OCI-LY7 (cell line): Measurements from ENCODE around the gene PDE9A.

Experiments used
- EZH2phosphoT487 ChIP-seq: fragments of 200-600 bp; sonication (generic); IDR thresholded peaks from 2 replicates; pipeline ENCODE4 v1.6.1; 2018; ENCODE audit warnings: low read depth, borderline replicate concordance, mild to moderate bottlenecking, mixed run types, antibody characterized with exemption, low read length, moderate library complexity, mixed read lengths
- TF ChIP-seq, protein P1 (sequence below): fragments of 200-600 bp; sonication (generic); conservative IDR thresholded peaks from 2 replicates; pipeline ENCODE4 v1.5.1; 2014; ENCODE audit warnings: mild to moderate bottlenecking, antibody characterized with exemption, low read length, moderate library complexity, mixed read lengths

- TF ChIP-seq, protein P1, sequence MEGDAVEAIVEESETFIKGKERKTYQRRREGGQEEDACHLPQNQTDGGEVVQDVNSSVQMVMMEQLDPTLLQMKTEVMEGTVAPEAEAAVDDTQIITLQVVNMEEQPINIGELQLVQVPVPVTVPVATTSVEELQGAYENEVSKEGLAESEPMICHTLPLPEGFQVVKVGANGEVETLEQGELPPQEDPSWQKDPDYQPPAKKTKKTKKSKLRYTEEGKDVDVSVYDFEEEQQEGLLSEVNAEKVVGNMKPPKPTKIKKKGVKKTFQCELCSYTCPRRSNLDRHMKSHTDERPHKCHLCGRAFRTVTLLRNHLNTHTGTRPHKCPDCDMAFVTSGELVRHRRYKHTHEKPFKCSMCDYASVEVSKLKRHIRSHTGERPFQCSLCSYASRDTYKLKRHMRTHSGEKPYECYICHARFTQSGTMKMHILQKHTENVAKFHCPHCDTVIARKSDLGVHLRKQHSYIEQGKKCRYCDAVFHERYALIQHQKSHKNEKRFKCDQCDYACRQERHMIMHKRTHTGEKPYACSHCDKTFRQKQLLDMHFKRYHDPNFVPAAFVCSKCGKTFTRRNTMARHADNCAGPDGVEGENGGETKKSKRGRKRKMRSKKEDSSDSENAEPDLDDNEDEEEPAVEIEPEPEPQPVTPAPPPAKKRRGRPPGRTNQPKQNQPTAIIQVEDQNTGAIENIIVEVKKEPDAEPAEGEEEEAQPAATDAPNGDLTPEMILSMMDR: no peak
- no peak for TF ChIP-seq EZH2phosphoT487
Observed at GRCh38 chr21:42735061-42735460, 81.6 kb downstream of the PDE9A start.
